MCF 10A (cell line): ENCODE results near the gene CTNNA1. TPM values are rescaled to one million over a fixed set of nuclear protein-coding genes. Genes with fewer than 3 reads are reported as not detected.

Experiments used
- BruUV-seq: library from RNA; stranded (reverse); fragments of 400-500 nt; replicated peaks from 2 replicates; lab custom pipeline; 2021; lab: Mats Ljungman, UMichigan
- CTCF ChIA-PET: fragments of 300-600 bp; sonication (Branson Sonifier 250); formaldehyde crosslinking; extraction: SDS; loops from one replicate; lab custom pipeline; 2021; ENCODE audit warnings: antibody characterized with exemption, inconsistent platforms; lab: Yijun Ruan, JAX
- POLR2A ChIA-PET: fragments of 300-600, 350-650 bp; sonication (Branson Sonifier 250); formaldehyde crosslinking; extraction: SDS; loops from one replicate; lab custom pipeline; 2020; ENCODE audit warnings: antibody characterized with exemption, inconsistent platforms; lab: Yijun Ruan, JAX
- DNase-seq: peaks from one replicate; pipeline ENCODE4 v3.0.0-alpha.2; 2018; ENCODE audit not compliant: unreplicated experiment
- H3K27ac Mint-ChIP-seq: one replicate; pipeline ENCODE4 v1.8.0; 2022; ENCODE audit warnings: mild to moderate bottlenecking, low read depth, mixed read lengths; ENCODE audit not compliant: unreplicated experiment
- H3K27me3 Mint-ChIP-seq: one replicate; pipeline ENCODE4 v1.8.0; 2022; ENCODE audit warnings: mixed read lengths; ENCODE audit not compliant: insufficient read depth, unreplicated experiment
- H3K36me3 Mint-ChIP-seq: one replicate; pipeline ENCODE4 v1.8.0; 2022; ENCODE audit warnings: mild to moderate bottlenecking, moderate library complexity, mixed read lengths; ENCODE audit not compliant: insufficient read depth, unreplicated experiment
- H3K4me1 Mint-ChIP-seq: one replicate; pipeline ENCODE4 v1.8.0; 2022; ENCODE audit warnings: mixed read lengths; ENCODE audit not compliant: insufficient read depth, unreplicated experiment
- H3K4me3 Mint-ChIP-seq: one replicate; pipeline ENCODE4 v1.8.0; 2022; ENCODE audit warnings: mild to moderate bottlenecking, moderate library complexity, mixed read lengths; ENCODE audit not compliant: unreplicated experiment
- H3K9me3 Mint-ChIP-seq: one replicate; pipeline ENCODE4 v1.8.0; 2022; ENCODE audit warnings: mixed read lengths; ENCODE audit not compliant: unreplicated experiment
- intact Hi-C: fragments of 100-400 bp; cut with micrococcal nuclease; formaldehyde crosslinking; loops from 2 replicates; pipeline ENCODE4 v1.14.1; 2022
- total RNA-seq: library from RNA; stranded (reverse); gene quantifications from 2 replicates; pipeline ENCODE4 v1.2.3, GENCODE V29; 2022
- TF ChIP-seq, protein P1 (sequence below): fragments of 200-600 bp; IDR thresholded peaks from one replicate; pipeline ENCODE4 v1.8.0; 2022; ENCODE audit warnings: antibody characterized with exemption, mild to moderate bottlenecking; ENCODE audit not compliant: unreplicated experiment

Gene CTNNA1
- total RNA-seq, 1 experiment from 2014 or later = 519 TPM

DNA sequence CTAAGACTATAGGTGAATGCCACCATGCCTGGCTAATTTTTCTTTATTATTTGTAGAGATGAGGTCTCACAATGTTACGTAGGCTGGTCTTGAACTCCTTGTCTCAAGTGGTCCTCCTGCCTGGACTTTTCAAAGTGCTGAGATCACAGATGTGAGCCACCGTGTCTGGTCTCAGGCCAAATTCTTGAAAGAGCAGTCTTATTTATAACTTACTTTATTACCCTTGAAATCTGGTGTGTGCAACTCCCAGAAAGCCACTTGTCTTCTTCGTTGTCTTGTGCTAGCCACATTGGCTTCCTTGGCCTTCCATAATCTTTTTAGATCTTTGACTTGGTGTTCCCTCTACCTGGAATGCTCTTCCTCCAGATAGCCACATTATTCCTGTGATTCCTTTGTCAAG is 50.1 kb downstream of the CTNNA1 start:
- no TSS peak for BruUV-seq
- ChIA-PET CTCF (interaction anchor here (0.7 to 5.3 kb wide), 5 partner anchors 10 to 221 kb away, joined by 3 to 36 read pairs (median 4); no protein-coding TSS in a partner anchor), POLR2A (interaction anchor here (0.7 kb wide), 1 partner anchor 25 kb away, joined by 3 read pairs; no protein-coding TSS in a partner anchor)
- intact Hi-C loops = no loop called here
- no peak for DNase-seq
- no peak overlapping the region for H3K27ac Mint-ChIP-seq
- TF ChIP-seq, protein P1, sequence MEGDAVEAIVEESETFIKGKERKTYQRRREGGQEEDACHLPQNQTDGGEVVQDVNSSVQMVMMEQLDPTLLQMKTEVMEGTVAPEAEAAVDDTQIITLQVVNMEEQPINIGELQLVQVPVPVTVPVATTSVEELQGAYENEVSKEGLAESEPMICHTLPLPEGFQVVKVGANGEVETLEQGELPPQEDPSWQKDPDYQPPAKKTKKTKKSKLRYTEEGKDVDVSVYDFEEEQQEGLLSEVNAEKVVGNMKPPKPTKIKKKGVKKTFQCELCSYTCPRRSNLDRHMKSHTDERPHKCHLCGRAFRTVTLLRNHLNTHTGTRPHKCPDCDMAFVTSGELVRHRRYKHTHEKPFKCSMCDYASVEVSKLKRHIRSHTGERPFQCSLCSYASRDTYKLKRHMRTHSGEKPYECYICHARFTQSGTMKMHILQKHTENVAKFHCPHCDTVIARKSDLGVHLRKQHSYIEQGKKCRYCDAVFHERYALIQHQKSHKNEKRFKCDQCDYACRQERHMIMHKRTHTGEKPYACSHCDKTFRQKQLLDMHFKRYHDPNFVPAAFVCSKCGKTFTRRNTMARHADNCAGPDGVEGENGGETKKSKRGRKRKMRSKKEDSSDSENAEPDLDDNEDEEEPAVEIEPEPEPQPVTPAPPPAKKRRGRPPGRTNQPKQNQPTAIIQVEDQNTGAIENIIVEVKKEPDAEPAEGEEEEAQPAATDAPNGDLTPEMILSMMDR = no peak
- H3K4me3 Mint-ChIP-seq = no peak overlapping the region
- H3K4me1 Mint-ChIP-seq = peaks cover 20% of the 10 kb centered on the region
- no peaks in the 10 kb centered on the region for H3K9me3 Mint-ChIP-seq
- no peaks in the 10 kb centered on the region for H3K27me3 Mint-ChIP-seq
- peaks cover 47% of the 10 kb centered on the region for H3K36me3 Mint-ChIP-seq

DNA sequence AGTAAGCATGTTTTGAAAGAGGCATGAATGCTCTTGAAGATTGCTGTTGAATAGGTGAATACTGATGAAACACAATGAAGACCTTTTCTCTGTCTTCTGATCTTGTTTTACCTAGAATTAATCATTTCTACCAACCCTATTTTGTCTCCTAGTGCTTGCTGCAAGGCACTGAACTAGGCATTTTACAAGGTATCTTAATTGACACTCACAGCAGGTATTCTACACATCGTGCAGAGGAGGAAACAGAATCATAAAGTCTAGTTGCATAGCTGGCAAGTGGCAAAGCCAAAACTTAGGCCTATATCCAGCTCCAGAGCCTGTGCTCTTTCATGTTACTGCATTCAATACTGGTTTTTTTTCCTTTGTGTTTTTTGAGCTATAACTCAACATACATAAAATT is 50.7 kb downstream of the CTNNA1 start:
- ChIA-PET CTCF (interaction anchor here (0.5 to 5.3 kb wide), 5 partner anchors 15 to 269 kb away, joined by 3 to 36 read pairs (median 4); no protein-coding TSS in a partner anchor), POLR2A (interaction anchor here (1.3 kb wide), 1 partner anchor 11 kb away, joined by 3 read pairs; no protein-coding TSS in a partner anchor)
- Mint-ChIP-seq H3K4me1 (peaks cover 20% of the 10 kb centered on the region), H3K36me3 (peaks cover 46% of the 10 kb centered on the region), H3K4me3 (no peak overlapping the region), H3K27me3 (no peaks in the 10 kb centered on the region), H3K9me3 (no peaks in the 10 kb centered on the region), H3K27ac (no peak overlapping the region)
- no peak for DNase-seq
- TF ChIP-seq, protein P1 = no peak
- intact Hi-C loops = no loop called here
- no TSS peak for BruUV-seq

DNA sequence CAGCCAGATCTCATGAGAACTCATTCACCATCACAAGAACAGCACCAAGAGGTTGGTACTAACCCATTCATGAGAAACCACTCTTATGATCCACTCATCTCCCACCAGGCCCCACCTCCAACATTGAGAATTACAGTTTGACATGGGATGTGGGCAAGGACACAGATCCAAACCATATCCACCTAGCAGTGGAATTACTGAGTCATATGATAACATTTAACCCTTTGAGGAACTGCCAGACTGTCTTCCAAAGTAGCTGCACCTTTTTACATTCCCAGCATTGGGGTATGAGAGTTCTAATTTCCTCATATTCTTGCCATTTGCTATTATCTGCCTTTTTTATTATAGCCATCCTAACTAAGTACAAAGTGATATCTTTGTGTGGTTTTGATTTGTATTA is 51.9 kb downstream of the CTNNA1 start:
- H3K27ac Mint-ChIP-seq = peak overlapping the region; percentile 28
- ChIA-PET POLR2A (interaction anchor here (1.5 to 1.8 kb wide), 4 partner anchors 11 to 22 kb away, joined by 3 to 7 read pairs (median 4); no protein-coding TSS in a partner anchor), CTCF (interaction anchor here (0.7 to 5.3 kb wide), 5 partner anchors 13 to 439 kb away, joined by 3 to 36 read pairs (median 6); no protein-coding TSS in a partner anchor)
- peaks cover 20% of the 10 kb centered on the region for H3K4me1 Mint-ChIP-seq
- TF ChIP-seq, protein P1 = no peak
- H3K9me3 Mint-ChIP-seq = no peaks in the 10 kb centered on the region
- H3K27me3 Mint-ChIP-seq = no peaks in the 10 kb centered on the region
- no TSS peak for BruUV-seq
- peaks cover 43% of the 10 kb centered on the region for H3K36me3 Mint-ChIP-seq
- H3K4me3 Mint-ChIP-seq = no peak overlapping the region
- intact Hi-C loops = no loop called here
- no peak for DNase-seq

DNA sequence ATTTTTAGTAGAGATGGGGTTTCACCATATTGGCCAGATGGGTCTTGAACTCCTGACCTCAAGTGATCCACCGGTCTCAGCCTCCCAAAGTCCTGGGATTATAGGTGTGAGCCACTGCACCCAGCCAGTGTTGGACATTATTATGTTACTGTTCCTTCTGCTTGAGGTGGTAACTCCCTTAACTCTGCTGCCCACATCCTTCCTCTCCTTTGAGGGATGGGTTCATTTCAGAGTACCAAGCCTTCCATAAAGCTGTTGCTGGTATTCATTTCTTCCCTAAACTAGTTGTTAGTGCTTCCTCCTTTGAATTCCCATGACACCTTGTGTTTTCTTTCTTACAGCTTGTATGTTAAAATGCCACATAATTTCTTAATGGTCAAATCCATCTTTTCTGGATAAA is 54.0 kb downstream of the CTNNA1 start:
- Mint-ChIP-seq H3K9me3 (no peaks in the 10 kb centered on the region), H3K27me3 (no peaks in the 10 kb centered on the region), H3K27ac (no peak overlapping the region), H3K36me3 (peaks cover 37% of the 10 kb centered on the region), H3K4me1 (peaks cover 13% of the 10 kb centered on the region), H3K4me3 (no peak overlapping the region)
- ChIA-PET POLR2A (interaction anchor here (1.0 to 1.6 kb wide), 3 partner anchors 9 to 487 kb away, joined by 3 to 5 read pairs (median 3); partner anchors contain the start of gene MATR3), CTCF (interaction anchor here (0.6 to 1.9 kb wide), 3 partner anchors 9 to 18 kb away, joined by 3 to 9 read pairs (median 4); no protein-coding TSS in a partner anchor)
- no TSS peak for BruUV-seq
- intact Hi-C loops = no loop called here
- TF ChIP-seq, protein P1 = no peak
- DNase-seq = no peak
